Measurements from ENCODE around the gene COL4A3.

DNA sequence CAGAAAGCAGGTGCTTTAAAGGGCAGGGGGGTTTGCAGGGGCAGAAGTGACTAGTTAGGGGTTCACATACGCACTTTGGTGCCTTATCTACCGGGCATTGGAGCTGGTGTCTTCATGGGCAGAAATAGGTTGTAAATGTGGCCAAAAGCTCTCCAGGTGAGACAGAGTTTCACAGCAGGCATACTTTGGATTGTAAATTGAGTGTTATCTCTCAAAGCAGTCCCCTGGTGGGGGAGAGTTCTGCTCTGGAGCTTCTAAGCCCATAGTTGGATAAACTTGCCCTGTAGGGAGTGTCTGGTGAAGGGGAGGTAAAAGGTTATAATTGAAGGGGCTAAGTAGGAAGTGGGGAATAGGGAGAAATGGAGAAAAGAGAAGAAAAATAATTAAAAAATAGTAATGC, 43.1 kb downstream of the COL4A3 start:
- TF ChIP-seq, protein P1, sequence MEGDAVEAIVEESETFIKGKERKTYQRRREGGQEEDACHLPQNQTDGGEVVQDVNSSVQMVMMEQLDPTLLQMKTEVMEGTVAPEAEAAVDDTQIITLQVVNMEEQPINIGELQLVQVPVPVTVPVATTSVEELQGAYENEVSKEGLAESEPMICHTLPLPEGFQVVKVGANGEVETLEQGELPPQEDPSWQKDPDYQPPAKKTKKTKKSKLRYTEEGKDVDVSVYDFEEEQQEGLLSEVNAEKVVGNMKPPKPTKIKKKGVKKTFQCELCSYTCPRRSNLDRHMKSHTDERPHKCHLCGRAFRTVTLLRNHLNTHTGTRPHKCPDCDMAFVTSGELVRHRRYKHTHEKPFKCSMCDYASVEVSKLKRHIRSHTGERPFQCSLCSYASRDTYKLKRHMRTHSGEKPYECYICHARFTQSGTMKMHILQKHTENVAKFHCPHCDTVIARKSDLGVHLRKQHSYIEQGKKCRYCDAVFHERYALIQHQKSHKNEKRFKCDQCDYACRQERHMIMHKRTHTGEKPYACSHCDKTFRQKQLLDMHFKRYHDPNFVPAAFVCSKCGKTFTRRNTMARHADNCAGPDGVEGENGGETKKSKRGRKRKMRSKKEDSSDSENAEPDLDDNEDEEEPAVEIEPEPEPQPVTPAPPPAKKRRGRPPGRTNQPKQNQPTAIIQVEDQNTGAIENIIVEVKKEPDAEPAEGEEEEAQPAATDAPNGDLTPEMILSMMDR (IDR thresholded peaks at IDR 0.05; ENCODE audit: extremely low read depth in 1 of 2, insufficient read depth in 1 of 2, low read depth in 1 of 2, low read length in 2 of 2), result no peak
- no peak for TF ChIP-seq EZH2 (IDR thresholded peaks at IDR 0.05; ENCODE audit: borderline replicate concordance, low read depth, low read length, severe bottlenecking)
- no peak for TF ChIP-seq POLR2A (IDR thresholded peaks at IDR 0.05; ENCODE audit: low read depth, low read length)
- TF ChIP-seq POLR2AphosphoS5 (IDR thresholded peaks at IDR 0.05; ENCODE audit: insufficient read depth, low read depth, low read length), result no peak
- no peak for TF ChIP-seq GATA2 (IDR thresholded peaks at IDR 0.05; ENCODE audit: insufficient read depth, insufficient read length, low read depth, low read length)
- no peak for TF ChIP-seq FOS (IDR thresholded peaks at IDR 0.05; ENCODE audit: borderline replicate concordance, insufficient read depth, low read length)
- TF ChIP-seq, protein P2, sequence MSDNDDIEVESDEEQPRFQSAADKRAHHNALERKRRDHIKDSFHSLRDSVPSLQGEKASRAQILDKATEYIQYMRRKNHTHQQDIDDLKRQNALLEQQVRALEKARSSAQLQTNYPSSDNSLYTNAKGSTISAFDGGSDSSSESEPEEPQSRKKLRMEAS (IDR thresholded peaks at IDR 0.05; ENCODE audit: insufficient read depth, insufficient read length), result no peak
